Liver (tissue), 9 donors: ENCODE data around the gene RGL1. TPM values are rescaled to one million over a fixed set of nuclear protein-coding genes. Genes with fewer than 3 reads are reported as not detected.

Source experiments
- DNase-seq: peaks from one replicate; pipeline ENCODE4 v3.0.0-alpha.2; 2017; ENCODE audit warnings: low spot score
- H3K27ac ChIP-seq, 2 donors: one replicate each; pipeline ENCODE4 v1.7.0; 2013; ENCODE audit warnings: inconsistent platforms in 2 of 2, low read length in 2 of 2, control low read depth in 1 of 2, low read depth in 1 of 2, mild to moderate bottlenecking in 1 of 2
- H3K27me3 ChIP-seq, 4 donors: one replicate each; pipeline versions ENCODE4 v1.6.1 to v1.7.0; 2013; ENCODE audit warnings: low read length in 3 of 4, inconsistent platforms in 1 of 4, mild to moderate bottlenecking in 1 of 4, moderate library complexity in 1 of 4; ENCODE audit not compliant: control insufficient read depth in 4 of 4, insufficient read depth in 4 of 4
- H3K36me3 ChIP-seq, 4 donors: one replicate each; pipeline versions ENCODE4 v1.6.1 to v1.7.0; 2013; ENCODE audit warnings: low read length in 3 of 4, mild to moderate bottlenecking in 3 of 4, low read depth in 1 of 4, moderate library complexity in 1 of 4; ENCODE audit not compliant: control insufficient read depth in 4 of 4, insufficient read depth in 3 of 4
- H3K4me1 ChIP-seq, 4 donors: one replicate each; pipeline versions ENCODE4 v1.6.1 to v1.7.0; 2013; ENCODE audit warnings: low read length in 3 of 4, mild to moderate bottlenecking in 3 of 4, moderate library complexity in 1 of 4; ENCODE audit not compliant: control insufficient read depth in 4 of 4, insufficient read depth in 4 of 4
- H3K4me3 ChIP-seq, 3 donors: one replicate each; pipeline versions ENCODE4 v1.6.1 to v1.7.0; 2013; ENCODE audit warnings: low read length in 3 of 3, control low read depth in 1 of 3, low read depth in 1 of 3, mild to moderate bottlenecking in 1 of 3
- H3K9ac ChIP-seq, 2 donors: one replicate each; pipeline ENCODE4 v1.7.0; 2013; ENCODE audit warnings: low read length in 2 of 2, mild to moderate bottlenecking in 2 of 2, moderate library complexity in 2 of 2, control low read depth in 1 of 2, low read depth in 1 of 2
- H3K9me3 ChIP-seq, 4 donors: one replicate each; pipeline versions ENCODE4 v1.6.1 to v1.7.0; 2013; ENCODE audit warnings: low read length in 3 of 4; ENCODE audit not compliant: control insufficient read depth in 4 of 4
- ATF3 ChIP-seq: IDR thresholded peaks from 2 replicates; pipeline ENCODE4 v1.6.1; 2016; ENCODE audit warnings: antibody characterized with exemption
- CTCF ChIP-seq: fragments of 150-350 bp; IDR thresholded peaks from 2 replicates; pipeline ENCODE4 v1.5.1; 2017; ENCODE audit warnings: improper control_type of control experiment, low read depth, low read length; ENCODE audit not compliant: missing input control
- EGR1 ChIP-seq, 2 donors: IDR thresholded peaks; 2 replicates each; pipeline ENCODE4 v1.6.1; 2016 to 2018; ENCODE audit warnings: antibody characterized with exemption in 2 of 2, low read depth in 2 of 2
- FOXA1 ChIP-seq: IDR thresholded peaks from 2 replicates; pipeline ENCODE4 v1.6.1; 2016; ENCODE audit warnings: antibody characterized with exemption
- FOXA2 ChIP-seq: IDR thresholded peaks from 2 replicates; pipeline ENCODE4 v1.6.1; 2016; ENCODE audit warnings: antibody characterized with exemption
- GABPA ChIP-seq, 2 donors: IDR thresholded peaks in 1 of 2; conservative IDR thresholded peaks in 1 of 2; 2 replicates each; pipeline ENCODE4 v1.6.1; 2016; ENCODE audit warnings: antibody characterized with exemption in 2 of 2, mild to moderate bottlenecking in 1 of 2, moderate library complexity in 1 of 2
- HNF4A ChIP-seq, 2 donors: conservative IDR thresholded peaks; 2 replicates each; pipeline ENCODE4 v1.6.1; 2016; ENCODE audit warnings: antibody characterized with exemption in 2 of 2, mild to moderate bottlenecking in 2 of 2
- HNF4G ChIP-seq: IDR thresholded peaks from 2 replicates; pipeline ENCODE4 v1.6.1; 2016; ENCODE audit warnings: antibody characterized with exemption
- JUND ChIP-seq, 2 donors: IDR thresholded peaks; 2 replicates each; pipeline ENCODE4 v1.6.1; 2016; ENCODE audit warnings: antibody characterized with exemption in 2 of 2
- MAX ChIP-seq: IDR thresholded peaks from 2 replicates; pipeline ENCODE4 v1.6.1; 2016; ENCODE audit warnings: antibody characterized with exemption
- NR2F2 ChIP-seq: IDR thresholded peaks from 2 replicates; pipeline ENCODE4 v1.6.1; 2016; ENCODE audit warnings: antibody characterized with exemption
- RAD21 ChIP-seq, 2 donors: IDR thresholded peaks; 2 replicates each; pipeline ENCODE4 v1.6.1; 2016; ENCODE audit warnings: antibody characterized with exemption in 2 of 2, mild to moderate bottlenecking in 2 of 2
- REST ChIP-seq: IDR thresholded peaks from 2 replicates; pipeline ENCODE4 v1.6.1; 2016; ENCODE audit warnings: antibody characterized with exemption, mild to moderate bottlenecking
- RXRA ChIP-seq, 2 donors: IDR thresholded peaks; 2 replicates each; pipeline ENCODE4 v1.6.1; 2017 to 2018; ENCODE audit warnings: antibody characterized with exemption in 2 of 2, mild to moderate bottlenecking in 1 of 2
- SP1 ChIP-seq: IDR thresholded peaks from 2 replicates; pipeline ENCODE4 v1.6.1; 2018; ENCODE audit warnings: antibody characterized with exemption, mild to moderate bottlenecking
- TAF1 ChIP-seq: conservative IDR thresholded peaks from 2 replicates; pipeline ENCODE4 v1.6.1; 2016; ENCODE audit warnings: antibody characterized with exemption, mild to moderate bottlenecking
- YY1 ChIP-seq: IDR thresholded peaks from 2 replicates; pipeline ENCODE4 v1.6.1; 2016; ENCODE audit warnings: antibody characterized with exemption, mild to moderate bottlenecking
- ZBTB33 ChIP-seq: IDR thresholded peaks from 2 replicates; pipeline ENCODE4 v1.6.1; 2016; ENCODE audit warnings: antibody characterized with exemption
- WGBS: extraction: QIAGEN DNeasy Blood & Tissue Kit; methylation state at CpG from one replicate; pipeline ENCODE4 v1.1.7; 2013; 5-methylcytosine and 5-hydroxymethylcytosine counted together
- polyA plus RNA-seq, 2 donors: library from polyadenylated mRNA; stranded (reverse) in 1 of 2; unstranded in 1 of 2; fragments of 200-250 nt in 1 of 2; fragments of >200 nt in 1 of 2; fragmentation: Nextera tagmentation in 1 of 2; extraction: Ambion mirVana in 1 of 2; gene quantifications; one replicate each; pipeline versions ENCODE4 v1.2.1 to v1.2.3, GENCODE V29; 2013 to 2015
- total RNA-seq, 2 donors: library from RNA; depleted of rRNA; stranded (reverse); fragments of >200 nt; gene quantifications; one replicate each; pipeline ENCODE4 v1.2.3, GENCODE V29; 2014
- donor health status: healthy.
- donor health status: healthy.
- donor health status: healthy.
- donor health status: healthy.
- donor health status: healthy.

The RGL1 gene
- total and polyA plus RNA-seq, 4 donors: 3.9 to 15.3 (median 8.9) TPM

GRCh38 chr1:183957216-183957830 is 152.4 kb downstream of the RGL1 start:
- H3K27ac ChIP-seq: no peak overlapping the region
- no peaks in the 10 kb centered on the region for H3K4me1 ChIP-seq
- H3K9me3 ChIP-seq: no peaks in the 10 kb centered on the region
- WGBS: 94% methylated on average over 4 of the region's 4 CpGs
- DNase-seq: no peak
- no peak overlapping the region for H3K4me3 ChIP-seq
- no peak for TF ChIP-seq RXRA (IDR thresholded peaks at IDR 0.05)
- no peak for TF ChIP-seq CTCF
- no peak for TF ChIP-seq JUND (IDR thresholded peaks at IDR 0.05)
- no peak for TF ChIP-seq EGR1 (IDR thresholded peaks at IDR 0.05; ENCODE audit: low read depth in 2 of 2)
- H3K9ac ChIP-seq: no peak overlapping the region
- no peaks in the 10 kb centered on the region for H3K27me3 ChIP-seq
- H3K36me3 ChIP-seq: no peaks in the 10 kb centered on the region

- 53% methylated on average over 1 of the region's 1 CpG for WGBS
- H3K4me3 ChIP-seq: no peak overlapping the region
- H3K27me3 ChIP-seq: no peaks in the 10 kb centered on the region
- TF ChIP-seq FOXA2: no peak
- no peak for TF ChIP-seq CTCF
- no peak for TF ChIP-seq RXRA (IDR thresholded peaks at IDR 0.05)
- TF ChIP-seq ZBTB33: no peak
- TF ChIP-seq NR2F2: no peak
- TF ChIP-seq FOXA1: no peak
- TF ChIP-seq TAF1: no peak
- TF ChIP-seq ATF3: no peak
- TF ChIP-seq MAX: no peak
- no peak for TF ChIP-seq EGR1 (IDR thresholded peaks at IDR 0.05; ENCODE audit: low read depth in 2 of 2)
- no peak for TF ChIP-seq HNF4G
- TF ChIP-seq HNF4A (conservative IDR thresholded peaks at IDR 0.05): no peak
- no peak for TF ChIP-seq JUND (IDR thresholded peaks at IDR 0.05)
- TF ChIP-seq GABPA (IDR thresholded peaks at IDR 0.05 in 1 of 2, conservative IDR thresholded peaks at IDR 0.05 in 1 of 2): no peak
- TF ChIP-seq RAD21 (IDR thresholded peaks at IDR 0.05): no peak
- TF ChIP-seq REST: no peak
- TF ChIP-seq SP1: no peak
- TF ChIP-seq YY1: no peak
- no peak overlapping the region for H3K9ac ChIP-seq
- no peaks in the 10 kb centered on the region for H3K36me3 ChIP-seq
- no peak overlapping the region for H3K27ac ChIP-seq
- no peak for DNase-seq
- H3K4me1 ChIP-seq: no peaks in the 10 kb centered on the region
- H3K9me3 ChIP-seq: no peaks in the 10 kb centered on the region
Measured at GRCh38 chr1:183958958-183959357, 154.0 kb downstream of the RGL1 start.
